Fibroblast of villous mesenchyme (primary cell): ENCODE results near the gene KISS1R. TPM values are rescaled to one million over a fixed set of nuclear protein-coding genes. Genes with fewer than 3 reads are reported as not detected.
A peak's percentile ranks its signal among the peaks of the same experiment; 100 is the strongest.

Experiments
- DNase-seq: peaks from one replicate; pipeline ENCODE4 v3.0.0-alpha.2; 2010; ENCODE audit warnings: low read depth
- H3K4me3 ChIP-seq: 2 replicates; pipeline ENCODE4 v1.5.1; 2011; ENCODE audit warnings: low read depth, mild to moderate bottlenecking, low read length
- total RNA-seq: library from RNA; depleted of rRNA; stranded (reverse); fragments of >200 nt; gene quantifications from 2 replicates; pipeline ENCODE4 v1.2.3, GENCODE V29; 2012
- TF ChIP-seq, protein P1 (sequence below): IDR thresholded peaks from 2 replicates; pipeline ENCODE4 v1.5.1; 2012; ENCODE audit warnings: low read depth, mild to moderate bottlenecking, low read length; ENCODE audit not compliant: insufficient read depth

KISS1R gene
- total RNA-seq, 1 donor: not detected

DNA sequence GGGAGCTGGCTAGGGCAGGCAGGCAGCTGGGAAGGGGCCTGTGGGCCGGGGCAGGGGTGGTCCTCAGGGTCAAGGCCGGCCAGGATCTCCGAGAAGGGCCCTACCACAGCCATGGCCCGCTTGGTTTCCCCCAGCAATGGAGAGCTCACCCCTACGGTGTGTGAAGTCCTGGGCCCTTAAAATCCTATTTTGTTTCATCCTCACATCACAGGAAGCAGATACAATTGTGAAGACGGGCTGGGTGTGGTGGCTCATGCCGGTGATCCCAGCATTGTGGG lies 15.1 kb upstream of the KISS1R start:
- no peak overlapping the region for H3K4me3 ChIP-seq

DNA sequence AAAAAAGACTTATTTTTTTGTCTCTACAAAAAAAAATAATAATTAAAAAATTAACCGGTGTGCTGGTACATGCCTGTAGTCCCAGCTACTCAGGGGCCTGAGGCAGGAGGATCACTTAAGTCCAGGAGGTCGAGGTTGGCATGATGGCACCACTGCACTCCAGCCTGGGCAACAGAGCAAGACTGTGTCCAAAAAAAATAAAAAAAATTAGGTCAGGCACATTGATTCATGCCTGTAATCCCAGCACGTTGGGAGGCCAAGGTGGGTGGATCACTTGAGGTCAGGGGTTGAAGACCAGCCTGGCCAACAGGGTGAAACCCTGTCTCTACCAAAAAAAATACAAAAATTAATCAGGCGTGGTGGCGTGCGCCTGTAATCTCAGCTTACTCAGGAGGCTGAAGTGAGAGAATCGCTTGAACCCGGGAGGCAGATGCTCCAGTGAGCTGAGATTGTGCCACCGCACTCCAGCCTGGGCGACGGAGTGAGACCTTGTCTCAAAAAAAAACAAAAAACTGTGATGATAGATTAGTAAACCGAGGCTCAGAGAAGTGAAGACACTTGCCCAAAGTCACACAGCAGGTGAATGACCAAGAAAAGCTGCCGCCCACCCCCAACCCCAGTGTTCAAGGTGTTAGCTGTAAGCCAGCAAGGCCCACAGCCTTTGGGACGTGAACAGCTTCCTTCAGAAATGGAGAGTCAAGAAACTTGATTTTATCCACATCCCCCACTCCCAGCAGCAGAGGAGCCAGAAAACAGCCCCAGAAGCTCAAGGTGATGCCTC lies 14.5 kb upstream of the KISS1R start:
- no peak overlapping the region for H3K4me3 ChIP-seq
- TF ChIP-seq, protein P1, sequence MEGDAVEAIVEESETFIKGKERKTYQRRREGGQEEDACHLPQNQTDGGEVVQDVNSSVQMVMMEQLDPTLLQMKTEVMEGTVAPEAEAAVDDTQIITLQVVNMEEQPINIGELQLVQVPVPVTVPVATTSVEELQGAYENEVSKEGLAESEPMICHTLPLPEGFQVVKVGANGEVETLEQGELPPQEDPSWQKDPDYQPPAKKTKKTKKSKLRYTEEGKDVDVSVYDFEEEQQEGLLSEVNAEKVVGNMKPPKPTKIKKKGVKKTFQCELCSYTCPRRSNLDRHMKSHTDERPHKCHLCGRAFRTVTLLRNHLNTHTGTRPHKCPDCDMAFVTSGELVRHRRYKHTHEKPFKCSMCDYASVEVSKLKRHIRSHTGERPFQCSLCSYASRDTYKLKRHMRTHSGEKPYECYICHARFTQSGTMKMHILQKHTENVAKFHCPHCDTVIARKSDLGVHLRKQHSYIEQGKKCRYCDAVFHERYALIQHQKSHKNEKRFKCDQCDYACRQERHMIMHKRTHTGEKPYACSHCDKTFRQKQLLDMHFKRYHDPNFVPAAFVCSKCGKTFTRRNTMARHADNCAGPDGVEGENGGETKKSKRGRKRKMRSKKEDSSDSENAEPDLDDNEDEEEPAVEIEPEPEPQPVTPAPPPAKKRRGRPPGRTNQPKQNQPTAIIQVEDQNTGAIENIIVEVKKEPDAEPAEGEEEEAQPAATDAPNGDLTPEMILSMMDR: no peak
- no peak for DNase-seq

More for the DNA sequence above, 15.1 kb upstream of the KISS1R start:
- DNase-seq: no peak
- TF ChIP-seq, protein P1: no peak

DNA sequence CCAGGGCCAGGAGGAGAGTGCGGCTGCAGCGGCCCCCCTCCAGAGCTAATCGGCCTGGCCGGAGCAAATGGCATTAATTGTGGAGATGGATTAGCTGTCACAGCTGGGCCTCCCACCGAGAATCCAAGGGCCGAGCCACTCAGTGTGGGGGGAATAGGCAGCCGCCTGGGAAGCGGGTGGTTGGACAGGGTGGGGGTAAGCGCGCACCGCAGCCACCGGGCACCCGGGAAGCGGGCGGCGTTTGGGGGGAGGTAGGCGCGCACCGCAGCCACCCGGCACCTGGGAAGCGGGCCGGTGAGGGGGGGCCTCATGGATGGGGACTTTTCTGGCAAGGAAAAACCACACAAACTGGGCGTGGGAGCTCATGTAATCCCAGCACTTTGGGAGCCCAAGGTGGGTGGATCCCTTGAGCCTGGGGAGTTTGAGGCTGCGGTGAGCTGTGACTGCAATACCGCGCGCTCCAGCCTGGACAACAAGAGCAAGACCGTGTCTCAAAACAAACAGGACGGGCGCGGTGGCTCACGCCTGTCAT lies 13.8 kb upstream of the KISS1R start:
- TF ChIP-seq, protein P1: no peak
- no peak overlapping the region for H3K4me3 ChIP-seq
- peak; percentile 31 for DNase-seq

DNA sequence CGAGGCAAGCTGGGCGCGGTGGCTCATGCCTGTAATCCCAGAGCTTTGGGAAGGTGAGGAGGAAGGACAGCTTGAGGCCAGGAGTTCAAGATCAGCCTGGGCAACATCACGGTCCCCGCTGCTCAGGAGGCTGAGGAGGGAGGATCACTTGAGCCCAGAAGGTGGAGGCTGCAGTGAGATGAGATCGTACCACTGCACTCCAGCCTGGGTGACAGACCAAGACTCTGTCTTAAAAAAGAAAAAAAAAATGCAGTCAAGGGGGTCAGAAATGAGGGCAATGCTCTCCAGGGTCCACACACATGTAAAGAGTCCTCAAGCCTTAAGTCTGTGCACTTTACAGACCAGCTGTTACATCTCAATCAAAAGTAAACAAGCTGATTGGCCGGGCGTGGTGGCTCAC lies 12.6 kb upstream of the KISS1R start:
- no peak for DNase-seq
- TF ChIP-seq, protein P1: no peak
- no peak overlapping the region for H3K4me3 ChIP-seq

DNA sequence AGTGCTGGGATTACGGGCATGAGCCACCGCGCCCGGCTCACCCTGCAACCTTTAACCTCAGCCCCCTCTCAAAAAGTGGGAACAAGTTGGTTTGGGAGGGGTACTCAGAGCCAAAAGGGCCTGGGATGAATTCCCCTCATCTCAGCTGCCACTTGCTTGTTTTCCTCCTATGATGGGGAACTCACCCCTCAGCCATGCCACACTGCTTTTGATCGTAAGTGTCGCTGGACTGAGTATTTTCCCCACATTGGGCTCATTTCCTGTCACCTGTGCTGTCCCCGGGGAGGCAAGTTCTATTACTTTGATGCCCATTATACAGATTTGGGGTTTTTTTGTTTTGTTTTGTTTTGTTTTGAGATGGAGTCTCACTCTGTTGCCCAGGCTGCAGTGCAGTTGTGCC lies 10.7 kb upstream of the KISS1R start:
- TF ChIP-seq, protein P1: no peak
- no peak for DNase-seq
- H3K4me3 ChIP-seq: no peak overlapping the region

DNA sequence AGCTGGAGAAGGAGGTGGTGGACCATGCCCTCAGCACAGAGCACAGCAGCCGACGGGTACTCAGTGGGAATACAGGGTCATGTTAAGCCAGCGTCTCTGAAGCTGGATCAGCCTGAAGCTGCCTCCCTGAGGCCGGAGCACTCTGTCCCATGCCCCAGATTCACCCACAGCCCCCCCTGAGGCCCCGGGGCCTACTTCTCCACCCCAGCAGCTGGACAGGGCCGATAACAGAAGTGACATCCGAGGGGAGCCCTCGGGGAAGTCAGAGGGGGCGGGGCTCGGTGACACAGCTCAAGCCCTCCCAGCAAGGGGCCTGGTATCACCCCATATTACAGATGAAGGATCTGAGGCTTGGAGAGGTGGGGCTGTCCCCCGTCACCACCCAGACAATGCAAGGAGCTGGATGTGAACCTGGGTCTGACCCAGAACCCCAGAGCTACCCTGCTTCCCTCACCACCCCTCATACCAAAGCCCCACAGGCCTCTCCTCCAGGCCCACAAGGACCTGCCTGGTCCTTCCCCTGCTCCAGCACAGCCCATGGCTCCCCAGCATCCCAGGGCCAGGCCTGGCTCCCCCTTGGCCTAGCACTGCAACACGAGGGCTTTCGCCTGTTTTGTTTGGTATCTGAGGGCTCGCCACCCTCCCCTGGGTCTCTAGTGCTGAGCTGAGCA lies 9.8 kb upstream of the KISS1R start:
- TF ChIP-seq, protein P1: no peak
- H3K4me3 ChIP-seq: no peak overlapping the region
- no peak for DNase-seq
